HFFc6 (cell line): ENCODE measurements around the gene KRT1. TPM values are rescaled to one million over a fixed set of nuclear protein-coding genes. Genes with fewer than 3 reads are reported as not detected.

Source experiments
- DNase-seq: peaks from one replicate; pipeline ENCODE4 v3.0.0-alpha.2; 2018
- H3K27ac Mint-ChIP-seq: 2 replicates; pipeline ENCODE4 v1.8.0; 2020; ENCODE audit warnings: mild to moderate bottlenecking, mixed read lengths
- H3K27me3 Mint-ChIP-seq: 2 replicates; pipeline ENCODE4 v1.8.0; 2021; ENCODE audit warnings: mild to moderate bottlenecking, moderate library complexity, mixed read lengths; ENCODE audit not compliant: insufficient read depth
- H3K36me3 Mint-ChIP-seq: 2 replicates; pipeline ENCODE4 v1.8.0; 2021; ENCODE audit warnings: low read depth, mixed read lengths
- H3K4me1 Mint-ChIP-seq: 2 replicates; pipeline ENCODE4 v1.8.0; 2020; ENCODE audit warnings: low read depth, mixed read lengths
- H3K4me3 Mint-ChIP-seq: 2 replicates; pipeline ENCODE4 v1.8.0; 2020; ENCODE audit warnings: mild to moderate bottlenecking, moderate library complexity, mixed read lengths
- H3K9me3 Mint-ChIP-seq: 2 replicates; pipeline ENCODE4 v1.8.0; 2020; ENCODE audit warnings: mild to moderate bottlenecking, mixed read lengths
- total RNA-seq, 6 experiments: library from RNA; stranded (reverse); fragmentation: NEBNext Ultra II Directional; extraction: Animal tissue kit (Norgen Biotek cat#: 25700); gene quantifications; 2 replicates in 1 of 6; 3 replicates in 5 of 6; pipeline ENCODE4 v1.2.3, GENCODE V29; 2021
- TF ChIP-seq, protein P1 (sequence below): fragments of 200-600 bp; sonication (generic); IDR thresholded peaks from 2 replicates; pipeline ENCODE4 v1.5.0; 2021; ENCODE audit warnings: antibody characterized with exemption, mild to moderate bottlenecking

KRT1 gene
- total RNA-seq, 6 experiments from 2014 or later: not detected

- no peak overlapping the region for H3K27ac Mint-ChIP-seq
Measured at GRCh38 chr12:52703878-52704277, 23.7 kb upstream of the KRT1 start.

GRCh38 chr12:52703424-52703823 lies 23.2 kb upstream of the KRT1 start, which contains the start of gene KRT77:
Gene KRT77, minus strand, starts transcription at chr12:52703524. Its CDS starts 90 bp downstream, at chr12:52703434.
- no peaks in the 10 kb centered on the region for H3K9me3 Mint-ChIP-seq
- TF ChIP-seq, protein P1, sequence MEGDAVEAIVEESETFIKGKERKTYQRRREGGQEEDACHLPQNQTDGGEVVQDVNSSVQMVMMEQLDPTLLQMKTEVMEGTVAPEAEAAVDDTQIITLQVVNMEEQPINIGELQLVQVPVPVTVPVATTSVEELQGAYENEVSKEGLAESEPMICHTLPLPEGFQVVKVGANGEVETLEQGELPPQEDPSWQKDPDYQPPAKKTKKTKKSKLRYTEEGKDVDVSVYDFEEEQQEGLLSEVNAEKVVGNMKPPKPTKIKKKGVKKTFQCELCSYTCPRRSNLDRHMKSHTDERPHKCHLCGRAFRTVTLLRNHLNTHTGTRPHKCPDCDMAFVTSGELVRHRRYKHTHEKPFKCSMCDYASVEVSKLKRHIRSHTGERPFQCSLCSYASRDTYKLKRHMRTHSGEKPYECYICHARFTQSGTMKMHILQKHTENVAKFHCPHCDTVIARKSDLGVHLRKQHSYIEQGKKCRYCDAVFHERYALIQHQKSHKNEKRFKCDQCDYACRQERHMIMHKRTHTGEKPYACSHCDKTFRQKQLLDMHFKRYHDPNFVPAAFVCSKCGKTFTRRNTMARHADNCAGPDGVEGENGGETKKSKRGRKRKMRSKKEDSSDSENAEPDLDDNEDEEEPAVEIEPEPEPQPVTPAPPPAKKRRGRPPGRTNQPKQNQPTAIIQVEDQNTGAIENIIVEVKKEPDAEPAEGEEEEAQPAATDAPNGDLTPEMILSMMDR: no peak
- H3K27ac Mint-ChIP-seq: no peak within 1 kb of the TSS; the same call in 1 of the 2 replicates
- H3K4me1 Mint-ChIP-seq: no peaks in the 10 kb centered on the region
- DNase-seq: no peak
- peaks cover 53% of the 10 kb centered on the region for H3K27me3 Mint-ChIP-seq
- no peaks in the 10 kb centered on the region for H3K36me3 Mint-ChIP-seq
- no peak within 1 kb of the TSS for H3K4me3 Mint-ChIP-seq

More at GRCh38 chr12:52703878-52704277, 23.7 kb upstream of the KRT1 start:
- DNase-seq: no peak
- Mint-ChIP-seq H3K9me3 (no peaks in the 10 kb centered on the region), H3K36me3 (no peaks in the 10 kb centered on the region), H3K4me1 (no peaks in the 10 kb centered on the region), H3K4me3 (no peak overlapping the region), H3K27me3 (peaks cover 49% of the 10 kb centered on the region)
- TF ChIP-seq, protein P1: no peak

GRCh38 chr12:52702338-52702737 lies 22.1 kb upstream of the KRT1 start:
- no peaks in the 10 kb centered on the region for H3K9me3 Mint-ChIP-seq
- H3K27me3 Mint-ChIP-seq: peaks cover 54% of the 10 kb centered on the region
- no peaks in the 10 kb centered on the region for H3K4me1 Mint-ChIP-seq
- no peaks in the 10 kb centered on the region for H3K36me3 Mint-ChIP-seq
- no peak overlapping the region for H3K4me3 Mint-ChIP-seq
- H3K27ac Mint-ChIP-seq: no peak overlapping the region
- TF ChIP-seq, protein P1: no peak
- no peak for DNase-seq

GRCh38 chr12:52701281-52701680 lies 21.1 kb upstream of the KRT1 start:
- Mint-ChIP-seq H3K27ac (no peak overlapping the region), H3K4me3 (no peak overlapping the region), H3K4me1 (no peaks in the 10 kb centered on the region), H3K9me3 (no peaks in the 10 kb centered on the region), H3K36me3 (no peaks in the 10 kb centered on the region), H3K27me3 (peaks cover 45% of the 10 kb centered on the region)
- no peak for DNase-seq
- TF ChIP-seq, protein P1: no peak

GRCh38 chr12:52699960-52700359 lies 19.8 kb upstream of the KRT1 start:
- Mint-ChIP-seq H3K27ac (no peak overlapping the region), H3K4me3 (no peak overlapping the region), H3K9me3 (no peaks in the 10 kb centered on the region), H3K27me3 (peaks cover 56% of the 10 kb centered on the region), H3K36me3 (no peaks in the 10 kb centered on the region), H3K4me1 (no peaks in the 10 kb centered on the region)
- TF ChIP-seq, protein P1: no peak
- DNase-seq: no peak

GRCh38 chr12:52699373-52699772 lies 19.2 kb upstream of the KRT1 start:
- Mint-ChIP-seq H3K27ac (no peak overlapping the region), H3K4me1 (no peaks in the 10 kb centered on the region), H3K9me3 (no peaks in the 10 kb centered on the region), H3K36me3 (no peaks in the 10 kb centered on the region), H3K27me3 (peaks cover 59% of the 10 kb centered on the region), H3K4me3 (no peak overlapping the region)
- no peak for DNase-seq
- TF ChIP-seq, protein P1: no peak
